ENCODE results near the gene ZNF646. TPM values are rescaled to one million over a fixed set of nuclear protein-coding genes. Genes with fewer than 3 reads are reported as not detected.

Gene ZNF646
- total and polyA plus RNA-seq, 2 of the 13 experiments (the other 11 are each of a cell fraction or from before 2014, with no cell fraction given): 3.4 to 10.9 TPM

DNA sequence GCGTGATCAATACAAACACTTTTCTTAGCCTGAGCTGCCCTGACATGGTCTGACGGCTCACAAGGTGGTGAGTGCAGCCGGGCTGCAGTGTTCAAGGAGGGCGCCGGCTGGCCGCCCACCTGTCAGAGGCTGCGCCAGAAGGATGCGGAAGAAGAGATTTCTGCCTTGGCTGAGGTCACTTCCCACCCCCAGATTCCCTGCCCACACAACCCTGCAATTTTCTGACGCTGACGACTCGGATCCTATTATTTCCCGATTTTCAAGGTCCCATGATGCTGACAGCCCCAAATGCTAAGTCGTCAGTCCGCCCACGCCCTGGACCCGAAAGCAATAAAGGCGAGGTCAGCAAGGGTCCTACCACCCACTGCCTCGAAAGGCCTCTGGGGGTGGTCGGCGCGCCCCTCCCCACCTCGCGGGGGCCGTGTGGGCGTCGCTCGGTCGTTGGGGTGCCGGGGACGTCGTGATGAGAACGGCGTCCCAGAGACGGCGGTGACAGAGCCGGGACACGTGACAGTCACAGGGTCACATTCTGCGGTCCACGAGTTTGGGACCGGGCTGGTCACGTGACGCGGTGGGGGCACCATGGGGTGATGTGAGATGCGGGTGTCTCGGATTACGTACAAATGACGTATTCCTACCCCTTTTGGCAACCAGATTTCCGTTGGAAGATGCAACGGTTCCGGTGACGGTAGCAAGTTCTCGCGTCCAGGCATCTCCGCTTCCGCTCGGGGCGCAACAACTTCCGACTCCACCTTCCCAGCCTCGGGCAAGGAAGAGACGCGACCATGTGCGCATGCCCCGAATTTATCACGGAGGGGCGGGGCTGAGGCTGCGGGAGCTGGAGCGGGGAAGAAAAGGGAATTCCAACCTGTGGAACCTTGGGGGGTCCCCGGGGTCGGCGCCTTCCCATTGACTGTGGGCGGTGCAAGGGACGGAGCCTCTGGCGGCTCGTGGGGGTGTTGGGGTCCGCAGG lies 41.2 kb upstream of the ZNF646 start, which contains the start of gene STX4 (continued):
- no peak for TF ChIP-seq FOXO4 (CRISPR knock-in tag; conservative IDR thresholded peaks at IDR 0.05)
- TF ChIP-seq ZNF331 (CRISPR knock-in tag; IDR thresholded peaks at IDR 0.05): peak; percentile 26
- peak; percentile 56 for TF ChIP-seq ZNF576 (CRISPR knock-in tag; IDR thresholded peaks at IDR 0.05)
- peak; percentile 44; the same call in 1 of the 2 replicates for TF ChIP-seq GPN1 (CRISPR knock-in tag; IDR thresholded peaks at IDR 0.05; ENCODE audit: borderline replicate concordance)
- no peak for TF ChIP-seq PRDM4 (CRISPR knock-in tag; IDR thresholded peaks at IDR 0.05; ENCODE audit: borderline replicate concordance)
- TF ChIP-seq ZNF567 (CRISPR knock-in tag; IDR thresholded peaks at IDR 0.05; ENCODE audit: borderline replicate concordance): peak; percentile 89; the same call in 1 of the 2 replicates
- no peak for TF ChIP-seq ZNF75D (CRISPR knock-in tag; IDR thresholded peaks at IDR 0.05; ENCODE audit: borderline replicate concordance)
- TF ChIP-seq HNF4A (CRISPR knock-in tag; IDR thresholded peaks at IDR 0.05): no peak
- TF ChIP-seq ZNF737 (CRISPR knock-in tag; IDR thresholded peaks at IDR 0.05; ENCODE audit: borderline replicate concordance): peak; percentile 82; the same call in 1 of the 2 replicates
- peak; percentile 85 for TF ChIP-seq NFKB2 (CRISPR knock-in tag; IDR thresholded peaks at IDR 0.05; ENCODE audit: borderline replicate concordance)
- peak; percentile 18; the same call in 1 of the 2 replicates for TF ChIP-seq ZNF713 (CRISPR knock-in tag; IDR thresholded peaks at IDR 0.05)
- TF ChIP-seq RAD21 (CRISPR knock-in tag; IDR thresholded peaks at IDR 0.05): no peak
- TF ChIP-seq, protein P1, sequence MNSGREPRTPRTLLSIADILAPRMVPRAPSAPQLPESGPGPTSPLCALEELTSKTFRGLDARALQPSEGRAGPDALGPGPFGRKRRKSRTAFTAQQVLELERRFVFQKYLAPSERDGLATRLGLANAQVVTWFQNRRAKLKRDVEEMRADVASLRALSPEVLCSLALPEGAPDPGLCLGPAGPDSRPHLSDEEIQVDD (CRISPR knock-in tag; IDR thresholded peaks at IDR 0.05; ENCODE audit: borderline replicate concordance): peak; percentile 62; the same call in 1 of the 2 replicates
- TF ChIP-seq AHR (CRISPR knock-in tag; IDR thresholded peaks at IDR 0.05): peak; percentile 64; the same call in 1 of the 2 replicates
- TF ChIP-seq ARHGAP35 (CRISPR knock-in tag; IDR thresholded peaks at IDR 0.05; ENCODE audit: borderline replicate concordance): peak; percentile 96; the same call in 1 of the 2 replicates
- TF ChIP-seq KLF16 (CRISPR knock-in tag; IDR thresholded peaks at IDR 0.05): peak in 1 of 2 experiments; percentile 67; a peak in 2 of 4 replicates
- peak; percentile 68; the same call in 1 of the 2 replicates for TF ChIP-seq RFXANK (CRISPR knock-in tag; IDR thresholded peaks at IDR 0.05)
